Lung (tissue), 12 donors: ENCODE data around the gene NPB. TPM values are rescaled to one million over a fixed set of nuclear protein-coding genes. Genes with fewer than 3 reads are reported as not detected.

ENCODE experiments used
- ATAC-seq: fragments of 200-7000 bp; cut with Tn5 transposase; one replicate; pipeline ENCODE4 v1.9.1; 2020; ENCODE audit warnings: moderate number of reproducible peaks; ENCODE audit not compliant: insufficient read depth, low FRiP score
- DNase-seq, 3 donors: peaks; one replicate each; pipeline ENCODE4 v3.0.0-alpha.2; 2013 to 2017
- H3K27ac ChIP-seq, 2 donors: one replicate each; pipeline ENCODE4 v1.5.1; 2013; ENCODE audit warnings: mild to moderate bottlenecking in 2 of 2, moderate library complexity in 2 of 2, control low read depth in 1 of 2, inconsistent platforms in 1 of 2, low read depth in 1 of 2, low read length in 1 of 2
- H3K27me3 ChIP-seq, 3 donors: one replicate each; pipeline ENCODE4 v1.5.1; 2013; ENCODE audit warnings: low read length in 2 of 3; ENCODE audit not compliant: control insufficient read depth in 3 of 3, insufficient read depth in 3 of 3
- H3K36me3 ChIP-seq, 4 donors: one replicate each; pipeline ENCODE4 v1.5.1; 2013; ENCODE audit warnings: low read length in 4 of 4, mild to moderate bottlenecking in 1 of 4, moderate library complexity in 1 of 4; ENCODE audit not compliant: control insufficient read depth in 4 of 4, insufficient read depth in 4 of 4
- H3K4me1 ChIP-seq, 5 donors: one replicate each; pipeline ENCODE4 v1.5.1; 2013; ENCODE audit warnings: low read length in 5 of 5, mild to moderate bottlenecking in 2 of 5, moderate library complexity in 1 of 5; ENCODE audit not compliant: control insufficient read depth in 5 of 5, insufficient read depth in 5 of 5
- H3K4me3 ChIP-seq: one replicate; pipeline ENCODE4 v1.5.1; 2013; ENCODE audit warnings: mild to moderate bottlenecking, control low read depth, moderate library complexity
- H3K9ac ChIP-seq, 2 donors: one replicate each; pipeline ENCODE4 v1.5.1; 2013; ENCODE audit warnings: low read length in 2 of 2, control low read depth in 1 of 2; ENCODE audit not compliant: insufficient read depth in 1 of 2
- H3K9me3 ChIP-seq, 4 donors: one replicate each; pipeline ENCODE4 v1.5.1; 2013; ENCODE audit warnings: low read length in 3 of 4, mild to moderate bottlenecking in 1 of 4, moderate library complexity in 1 of 4; ENCODE audit not compliant: control insufficient read depth in 4 of 4, insufficient read depth in 3 of 4
- CTCF ChIP-seq: IDR thresholded peaks from 2 replicates; pipeline ENCODE4 v1.5.1; 2012; ENCODE audit warnings: mild to moderate bottlenecking; ENCODE audit errors: control extremely low read depth, extremely low read depth
- WGBS, 2 donors: extraction: QIAGEN DNeasy Blood & Tissue Kit; methylation state at CpG; one replicate each; pipeline ENCODE4 v1.1.7; 2013; 5-methylcytosine and 5-hydroxymethylcytosine counted together
- polyA plus RNA-seq, 2 donors: library from polyadenylated mRNA; stranded (reverse); fragments of 200-250 nt; gene quantifications; one replicate each; pipeline ENCODE4 v1.2.1, GENCODE V29; 2013
- total RNA-seq, 2 donors: library from RNA; depleted of rRNA in 1 of 2; stranded (reverse); fragments of >200 nt in 1 of 2; gene quantifications; one replicate each; pipeline ENCODE4 v1.2.1, GENCODE V29; 2014 to 2021
- donor health status: control.
- donor health status: control.
- donor health status: Bipolar disorder and iron deficiency.
- donor health status: healthy.
- donor health status: DM: yes; HTN: yes; CAD: no.

The NPB gene
- total and polyA plus RNA-seq, 4 donors = 0.41 to 0.55 (median 0.46) TPM

- no peak for TF ChIP-seq CTCF
- no peaks in the 10 kb centered on the region for H3K27me3 ChIP-seq
- H3K9me3 ChIP-seq = no peaks in the 10 kb centered on the region
- H3K9ac ChIP-seq = no peak overlapping the region
- no peak for DNase-seq
- H3K36me3 ChIP-seq = peaks cover 13 to 37% (median 17%) of the 10 kb centered on the region in 4 donors
- no peak overlapping the region for H3K4me3 ChIP-seq
- no peak overlapping the region for H3K27ac ChIP-seq
- 96% methylated on average over 19 of the region's 19 CpGs for WGBS, 2 donors
- no peak for ATAC-seq
- H3K4me1 ChIP-seq = peaks cover 0 to 10% (median 0%) of the 10 kb centered on the region in 5 donors
Measured at GRCh38 chr17:81898029-81898866, 3.8 kb upstream of the NPB start.

GRCh38 chr17:81898885-81899284 is 3.2 kb upstream of the NPB start:
- DNase-seq (no peak), ATAC-seq (no peak)
- no peaks in the 10 kb centered on the region for H3K27me3 ChIP-seq
- no peak overlapping the region for H3K27ac ChIP-seq
- no peak overlapping the region for H3K9ac ChIP-seq
- H3K9me3 ChIP-seq = no peaks in the 10 kb centered on the region
- no peak for TF ChIP-seq CTCF
- peaks cover 13 to 37% (median 17%) of the 10 kb centered on the region in 4 donors for H3K36me3 ChIP-seq
- no peak overlapping the region for H3K4me3 ChIP-seq
- H3K4me1 ChIP-seq = peaks cover 0 to 10% (median 0%) of the 10 kb centered on the region in 5 donors
- 94 to 96% methylated on average over 9 of the region's 9 CpGs for WGBS, 2 donors

GRCh38 chr17:81899514-81900166 is 2.4 kb upstream of the NPB start:
- Histone ChIP-seq H3K4me3 (no peak overlapping the region), H3K27me3 (no peaks in the 10 kb centered on the region), H3K36me3 (peaks cover 10 to 41% (median 16%) of the 10 kb centered on the region in 4 donors), H3K27ac (no peak overlapping the region), H3K9me3 (no peaks in the 10 kb centered on the region), H3K4me1 (peaks cover 0 to 10% (median 0%) of the 10 kb centered on the region in 5 donors), H3K9ac (no peak overlapping the region)
- WGBS, 2 donors = 93 to 94% methylated on average over 22 of the region's 22 CpGs
- DNase-seq = no peak
- no peak for TF ChIP-seq CTCF
- ATAC-seq = no peak
